Neural progenitor cell (in vitro differentiated cells): ENCODE results near the gene AP5S1. TPM values are rescaled to one million over a fixed set of nuclear protein-coding genes. Genes with fewer than 3 reads are reported as not detected.
A peak's percentile ranks its signal among the peaks of the same experiment; 100 is the strongest.

Experiments
- DNase-seq: peaks from one replicate; pipeline ENCODE4 v3.0.0-alpha.2; 2016; ENCODE audit warnings: low spot score
- H2AFZ ChIP-seq: fragments of 200-600 bp; sonication (generic); replicated peaks from 2 replicates; pipeline ENCODE4 v1.6.1; 2016; ENCODE audit warnings: antibody characterized with exemption
- H3F3A ChIP-seq: fragments of 200-600 bp; sonication (generic); 2 replicates; pipeline ENCODE4 v1.6.1; 2016; ENCODE audit warnings: antibody characterized with exemption, low read depth
- H3K27ac ChIP-seq: fragments of 200-600 bp; sonication (generic); 2 replicates; pipeline ENCODE4 v1.5.1; 2016; ENCODE audit warnings: mild to moderate bottlenecking
- H3K27me3 ChIP-seq: fragments of 200-600 bp; sonication (generic); 2 replicates; pipeline ENCODE4 v1.6.1; 2016; ENCODE audit warnings: mild to moderate bottlenecking, moderate library complexity
- H3K36me3 ChIP-seq: fragments of 200-600 bp; sonication (generic); 2 replicates; pipeline ENCODE4 v1.5.1; 2016
- H3K4me1 ChIP-seq: fragments of 200-600 bp; sonication (generic); 2 replicates; pipeline ENCODE4 v1.6.1; 2016; ENCODE audit warnings: mixed run types
- H3K4me2 ChIP-seq: fragments of 200-600 bp; sonication (generic); 2 replicates; pipeline ENCODE4 v1.6.1; 2016
- H3K4me3 ChIP-seq: fragments of 200-600 bp; sonication (generic); 2 replicates; pipeline ENCODE4 v1.5.1; 2016
- H3K79me2 ChIP-seq: fragments of 200-600 bp; sonication (generic); 2 replicates; pipeline ENCODE4 v1.6.1; 2016; ENCODE audit warnings: low read depth
- H3K9ac ChIP-seq: fragments of 200-600 bp; sonication (generic); 2 replicates; pipeline ENCODE4 v1.6.1; 2016
- H3K9me3 ChIP-seq: fragments of 200-600 bp; sonication (generic); 2 replicates; pipeline ENCODE4 v1.5.1; 2016; ENCODE audit warnings: low read depth
- H4K20me1 ChIP-seq: fragments of 200-600 bp; sonication (generic); 2 replicates; pipeline ENCODE4 v1.6.1; 2016; ENCODE audit warnings: low read depth
- H3K27ac Mint-ChIP-seq: 3 replicates; pipeline ENCODE4 v1.8.0; 2021; ENCODE audit warnings: mixed read lengths
- H3K27me3 Mint-ChIP-seq: 2 replicates; pipeline ENCODE4 v1.8.0; 2022; ENCODE audit warnings: low read depth, mild to moderate bottlenecking, inconsistent platforms, moderate library complexity, mixed read lengths; ENCODE audit not compliant: insufficient read depth
- H3K36me3 Mint-ChIP-seq: 3 replicates; pipeline ENCODE4 v1.8.0; 2021; ENCODE audit warnings: mixed read lengths
- H3K4me1 Mint-ChIP-seq: 3 replicates; pipeline ENCODE4 v1.8.0; 2021; ENCODE audit warnings: mixed read lengths
- H3K4me3 Mint-ChIP-seq: 3 replicates; pipeline ENCODE4 v1.8.0; 2021; ENCODE audit warnings: mild to moderate bottlenecking, moderate library complexity, mixed read lengths
- H3K9me3 Mint-ChIP-seq: 3 replicates; pipeline ENCODE4 v1.8.0; 2020; ENCODE audit warnings: mixed read lengths
- EZH2 ChIP-seq: fragments of 200-600 bp; sonication (generic); IDR thresholded peaks from 2 replicates; pipeline ENCODE4 v1.6.1; 2017; ENCODE audit warnings: antibody characterized with exemption, mild to moderate bottlenecking, moderate library complexity
- EZH2phosphoT487 ChIP-seq: fragments of 200-600 bp; sonication (generic); IDR thresholded peaks from 2 replicates; pipeline ENCODE4 v1.6.1; 2017; ENCODE audit warnings: antibody characterized with exemption
- total RNA-seq: library from RNA; depleted of rRNA; stranded (reverse); fragments of >200 nt; gene quantifications from 2 replicates; pipeline ENCODE4 v1.2.3, GENCODE V29; 2015; ENCODE audit warnings: low replicate concordance
- TF ChIP-seq, protein P1 (sequence below): fragments of 200-600 bp; sonication (generic); IDR thresholded peaks from 2 replicates; pipeline ENCODE4 v1.5.1; 2017; ENCODE audit warnings: antibody characterized with exemption, mild to moderate bottlenecking

Gene AP5S1
- total RNA-seq, 1 donor from 2014 or later, result 1.2 TPM

DNA sequence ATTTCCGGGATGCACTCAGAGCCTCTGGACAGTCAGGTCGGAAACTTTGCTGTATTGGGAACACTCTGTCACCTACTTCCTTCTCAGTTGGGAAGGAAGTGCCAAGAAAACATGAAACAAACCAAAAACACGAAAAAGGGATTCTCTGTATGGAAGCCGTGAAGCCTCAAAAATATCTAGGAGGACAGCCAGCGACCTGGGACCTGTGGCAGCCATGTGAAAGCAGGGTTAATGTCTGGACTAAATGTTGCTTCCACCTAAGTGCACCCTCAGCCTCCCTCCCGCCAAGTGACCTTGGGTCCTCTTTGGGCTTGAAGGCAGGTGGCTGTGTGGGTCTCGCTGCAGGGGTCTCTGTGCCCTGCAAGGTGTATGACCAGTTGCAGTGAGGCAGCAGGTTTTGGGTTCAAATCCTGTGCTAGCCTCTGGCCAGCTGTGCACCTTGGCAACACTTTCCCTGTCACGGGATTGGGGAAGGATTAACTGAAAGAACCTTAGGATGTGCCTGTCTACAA lies 27.1 kb downstream of the AP5S1 start:
- Histone ChIP-seq H3K4me1 (peaks cover 5% of the 10 kb centered on the region), H3K4me3 (peak overlapping the region; percentile 90), H3K27me3 (no peaks in the 10 kb centered on the region), H3F3A (peaks cover 5% of the 10 kb centered on the region), H3K79me2 (peaks cover 9% of the 10 kb centered on the region), H3K36me3 (no peaks in the 10 kb centered on the region), H3K4me2 (peak overlapping the region; percentile 97), H2AFZ (peak overlapping the region; percentile 93), H3K9me3 (no peaks in the 10 kb centered on the region), H3K27ac (no peak overlapping the region), H4K20me1 (peaks cover 5% of the 10 kb centered on the region), H3K9ac (peak overlapping the region; percentile 87)
- H3K36me3 Mint-ChIP-seq, result peaks cover 8% of the 10 kb centered on the region
- H3K4me3 Mint-ChIP-seq, result peak overlapping the region; percentile 92
- TF ChIP-seq EZH2phosphoT487, result no peak
- no peak for TF ChIP-seq EZH2
- TF ChIP-seq, protein P1, sequence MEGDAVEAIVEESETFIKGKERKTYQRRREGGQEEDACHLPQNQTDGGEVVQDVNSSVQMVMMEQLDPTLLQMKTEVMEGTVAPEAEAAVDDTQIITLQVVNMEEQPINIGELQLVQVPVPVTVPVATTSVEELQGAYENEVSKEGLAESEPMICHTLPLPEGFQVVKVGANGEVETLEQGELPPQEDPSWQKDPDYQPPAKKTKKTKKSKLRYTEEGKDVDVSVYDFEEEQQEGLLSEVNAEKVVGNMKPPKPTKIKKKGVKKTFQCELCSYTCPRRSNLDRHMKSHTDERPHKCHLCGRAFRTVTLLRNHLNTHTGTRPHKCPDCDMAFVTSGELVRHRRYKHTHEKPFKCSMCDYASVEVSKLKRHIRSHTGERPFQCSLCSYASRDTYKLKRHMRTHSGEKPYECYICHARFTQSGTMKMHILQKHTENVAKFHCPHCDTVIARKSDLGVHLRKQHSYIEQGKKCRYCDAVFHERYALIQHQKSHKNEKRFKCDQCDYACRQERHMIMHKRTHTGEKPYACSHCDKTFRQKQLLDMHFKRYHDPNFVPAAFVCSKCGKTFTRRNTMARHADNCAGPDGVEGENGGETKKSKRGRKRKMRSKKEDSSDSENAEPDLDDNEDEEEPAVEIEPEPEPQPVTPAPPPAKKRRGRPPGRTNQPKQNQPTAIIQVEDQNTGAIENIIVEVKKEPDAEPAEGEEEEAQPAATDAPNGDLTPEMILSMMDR, result no peak
- peak overlapping the region; percentile 30 for H3K27ac Mint-ChIP-seq
- H3K4me1 Mint-ChIP-seq, result peaks cover 17% of the 10 kb centered on the region
- no peaks in the 10 kb centered on the region for H3K9me3 Mint-ChIP-seq
- peaks cover 4% of the 10 kb centered on the region for H3K27me3 Mint-ChIP-seq
- DNase-seq, result no peak

DNA sequence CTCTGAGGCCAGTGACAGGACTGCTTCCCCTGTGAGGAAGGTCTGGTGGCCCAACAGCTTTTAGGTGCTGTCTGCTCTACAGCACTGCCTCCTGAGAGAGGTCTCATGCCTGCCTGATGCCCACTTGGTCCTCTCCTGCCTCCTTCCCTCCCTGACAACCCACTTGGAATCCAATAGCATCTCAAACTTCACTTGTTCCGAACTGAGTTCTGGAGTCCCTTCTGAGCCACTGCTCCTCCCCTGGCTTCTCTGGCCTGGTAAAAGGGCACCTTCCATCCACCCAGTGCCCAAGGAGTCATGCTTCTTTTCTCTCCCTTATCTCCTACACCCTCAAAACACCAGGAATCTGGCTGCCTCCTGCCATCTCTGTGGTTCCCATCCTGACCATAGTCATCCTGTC lies 28.2 kb downstream of the AP5S1 start:
- peak overlapping the region; percentile 74 for H3K27ac Mint-ChIP-seq
- H3K9me3 ChIP-seq, result no peaks in the 10 kb centered on the region
- no peak overlapping the region for H3K4me3 ChIP-seq
- peaks cover 5% of the 10 kb centered on the region for H3F3A ChIP-seq
- peaks cover 4% of the 10 kb centered on the region for H3K27me3 Mint-ChIP-seq
- H3K4me1 ChIP-seq, result peaks cover 5% of the 10 kb centered on the region
- no peaks in the 10 kb centered on the region for H3K36me3 ChIP-seq
- peaks cover 17% of the 10 kb centered on the region for H3K4me1 Mint-ChIP-seq
- H2AFZ ChIP-seq, result no peak overlapping the region
- peaks cover 5% of the 10 kb centered on the region for H4K20me1 ChIP-seq
- H3K4me2 ChIP-seq, result no peak overlapping the region
- peaks cover 9% of the 10 kb centered on the region for H3K79me2 ChIP-seq
- DNase-seq, result no peak
- H3K9ac ChIP-seq, result no peak overlapping the region
- no peaks in the 10 kb centered on the region for H3K9me3 Mint-ChIP-seq
- TF ChIP-seq EZH2 (no peak), EZH2phosphoT487 (no peak)
- TF ChIP-seq, protein P1, result no peak
- H3K4me3 Mint-ChIP-seq, result peak overlapping the region; percentile 92
- no peak overlapping the region for H3K27ac ChIP-seq
- H3K27me3 ChIP-seq, result no peaks in the 10 kb centered on the region
- peaks cover 8% of the 10 kb centered on the region for H3K36me3 Mint-ChIP-seq

DNA sequence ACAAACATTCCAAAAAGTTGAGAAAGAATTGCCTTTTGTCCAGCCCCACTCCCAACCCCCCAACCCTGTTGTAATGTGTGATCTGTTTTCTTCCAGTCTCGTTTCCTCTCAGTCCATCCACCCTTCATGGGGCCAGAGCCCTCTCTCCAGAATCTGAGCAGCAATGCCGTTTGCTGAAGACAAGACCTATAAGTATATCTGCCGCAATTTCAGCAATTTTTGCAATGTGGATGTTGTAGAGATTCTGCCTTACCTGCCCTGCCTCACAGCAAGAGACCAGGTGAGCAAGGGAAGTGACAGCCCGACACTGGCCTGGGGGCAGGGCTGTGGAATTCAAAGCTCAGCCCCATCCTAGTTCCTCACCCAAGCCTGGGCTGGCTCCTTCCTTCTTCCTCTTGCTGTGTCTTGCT lies 34.1 kb downstream of the AP5S1 start:
- no peak for DNase-seq

More for the DNA sequence above, 34.1 kb downstream of the AP5S1 start:
- no peak overlapping the region for H3K27ac Mint-ChIP-seq
- H3K27ac ChIP-seq, result no peak overlapping the region
- H3K4me1 Mint-ChIP-seq, result no peaks in the 10 kb centered on the region
- H3K4me2 ChIP-seq, result no peak overlapping the region
- H3K9me3 Mint-ChIP-seq, result no peaks in the 10 kb centered on the region
- H3K9ac ChIP-seq, result no peak overlapping the region
- no peaks in the 10 kb centered on the region for H3K27me3 ChIP-seq
- TF ChIP-seq EZH2phosphoT487 (no peak), EZH2 (no peak)
- TF ChIP-seq, protein P1, result no peak
- H3K4me1 ChIP-seq, result no peaks in the 10 kb centered on the region
- peaks cover 18% of the 10 kb centered on the region for H3K36me3 Mint-ChIP-seq
- no peak overlapping the region for H2AFZ ChIP-seq
- H3K9me3 ChIP-seq, result no peaks in the 10 kb centered on the region
- no peaks in the 10 kb centered on the region for H3K27me3 Mint-ChIP-seq
- no peak overlapping the region for H3K4me3 Mint-ChIP-seq
- no peaks in the 10 kb centered on the region for H3F3A ChIP-seq
- H4K20me1 ChIP-seq, result no peaks in the 10 kb centered on the region
- H3K36me3 ChIP-seq, result no peaks in the 10 kb centered on the region
- H3K79me2 ChIP-seq, result no peaks in the 10 kb centered on the region
- H3K4me3 ChIP-seq, result no peak overlapping the region
